ENCODE results near the gene JMJD7. TPM values are rescaled to one million over a fixed set of nuclear protein-coding genes. Genes with fewer than 3 reads are reported as not detected.

Gene JMJD7
- polyA plus RNA-seq, 2 of the 4 experiments (the other 2 are of a cell fraction): 3.4 to 3.8 TPM

DNA sequence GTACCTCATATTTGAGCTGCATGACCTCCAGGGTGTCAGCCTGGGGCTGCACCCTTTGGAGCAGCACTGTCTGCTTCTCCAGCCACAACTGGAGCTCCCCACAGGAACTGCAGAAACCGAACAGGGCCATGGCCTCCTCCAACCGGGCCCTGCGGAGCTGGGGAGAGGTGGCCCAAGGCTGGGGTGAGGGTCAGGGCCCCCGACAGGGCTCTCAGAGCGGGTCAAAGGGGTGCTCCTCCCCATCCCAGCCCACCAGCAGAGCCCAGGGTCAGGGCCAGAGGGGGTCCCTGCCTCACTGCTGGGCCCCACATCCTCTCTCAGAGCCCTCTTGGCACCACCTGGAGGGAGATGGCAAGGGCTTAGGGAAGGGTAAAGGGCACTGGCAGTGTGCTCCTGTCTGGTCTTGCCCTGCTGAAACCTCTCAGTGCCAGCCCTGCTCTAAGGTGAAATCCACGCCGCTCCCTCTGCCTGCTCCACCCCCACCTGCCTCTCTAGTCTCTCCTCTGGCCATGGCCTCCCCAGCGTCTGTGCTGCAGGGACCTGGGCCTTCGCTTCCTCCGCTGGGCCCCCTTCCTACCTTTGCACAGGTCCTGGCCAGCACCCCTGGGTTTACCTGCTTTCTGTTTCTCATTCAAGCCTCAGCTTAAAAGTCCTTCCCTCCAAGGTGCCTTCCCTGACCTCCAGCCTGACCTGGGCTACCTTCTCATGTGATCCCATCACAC lies 52.4 kb downstream of the JMJD7 start:
- H3K4me3 ChIP-seq: no peak overlapping the region
- ChIA-PET CTCF (interaction anchor here (1.0 to 1.4 kb wide), 2 partner anchors 28 to 69 kb away, joined by 3 to 4 read pairs; no protein-coding TSS in a partner anchor), POLR2A (no interaction called here)
- H3K27ac ChIP-seq: no peak overlapping the region
- DNase-seq (ENCODE audit: low read depth in 1 of 2, low spot score in 1 of 2) (no peak), ATAC-seq (no peak), FAIRE-seq (no peak)
- H3K9me3 ChIP-seq: no peaks in the 10 kb centered on the region
- WGBS (ENCODE audit: missing lambda C conversion rate): 93% methylated on average over 8 of the region's 10 CpGs
- H3K4me1 ChIP-seq: no peaks in the 10 kb centered on the region
- TF ChIP-seq HDAC2 (IDR thresholded peaks at IDR 0.05) (no peak), CBX8 (IDR thresholded peaks at IDR 0.05) (no peak), CEBPB (IDR thresholded peaks at IDR 0.05) (no peak), RNF2 (IDR thresholded peaks at IDR 0.05; ENCODE audit: borderline replicate concordance, low read depth) (no peak), GATA3 (IDR thresholded peaks at IDR 0.05; ENCODE audit: borderline replicate concordance) (no peak), ZNF302 (CRISPR knock-in tag; IDR thresholded peaks at IDR 0.05) (no peak), NR3C1 (IDR thresholded peaks at IDR 0.05) (no peak), BHLHE40 (IDR thresholded peaks at IDR 0.05; ENCODE audit: low read depth, low read length) (no peak)
- TF ChIP-seq, protein P1, sequence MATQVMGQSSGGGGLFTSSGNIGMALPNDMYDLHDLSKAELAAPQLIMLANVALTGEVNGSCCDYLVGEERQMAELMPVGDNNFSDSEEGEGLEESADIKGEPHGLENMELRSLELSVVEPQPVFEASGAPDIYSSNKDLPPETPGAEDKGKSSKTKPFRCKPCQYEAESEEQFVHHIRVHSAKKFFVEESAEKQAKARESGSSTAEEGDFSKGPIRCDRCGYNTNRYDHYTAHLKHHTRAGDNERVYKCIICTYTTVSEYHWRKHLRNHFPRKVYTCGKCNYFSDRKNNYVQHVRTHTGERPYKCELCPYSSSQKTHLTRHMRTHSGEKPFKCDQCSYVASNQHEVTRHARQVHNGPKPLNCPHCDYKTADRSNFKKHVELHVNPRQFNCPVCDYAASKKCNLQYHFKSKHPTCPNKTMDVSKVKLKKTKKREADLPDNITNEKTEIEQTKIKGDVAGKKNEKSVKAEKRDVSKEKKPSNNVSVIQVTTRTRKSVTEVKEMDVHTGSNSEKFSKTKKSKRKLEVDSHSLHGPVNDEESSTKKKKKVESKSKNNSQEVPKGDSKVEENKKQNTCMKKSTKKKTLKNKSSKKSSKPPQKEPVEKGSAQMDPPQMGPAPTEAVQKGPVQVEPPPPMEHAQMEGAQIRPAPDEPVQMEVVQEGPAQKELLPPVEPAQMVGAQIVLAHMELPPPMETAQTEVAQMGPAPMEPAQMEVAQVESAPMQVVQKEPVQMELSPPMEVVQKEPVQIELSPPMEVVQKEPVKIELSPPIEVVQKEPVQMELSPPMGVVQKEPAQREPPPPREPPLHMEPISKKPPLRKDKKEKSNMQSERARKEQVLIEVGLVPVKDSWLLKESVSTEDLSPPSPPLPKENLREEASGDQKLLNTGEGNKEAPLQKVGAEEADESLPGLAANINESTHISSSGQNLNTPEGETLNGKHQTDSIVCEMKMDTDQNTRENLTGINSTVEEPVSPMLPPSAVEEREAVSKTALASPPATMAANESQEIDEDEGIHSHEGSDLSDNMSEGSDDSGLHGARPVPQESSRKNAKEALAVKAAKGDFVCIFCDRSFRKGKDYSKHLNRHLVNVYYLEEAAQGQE (IDR thresholded peaks at IDR 0.05): no peak
- TF ChIP-seq, protein P2, sequence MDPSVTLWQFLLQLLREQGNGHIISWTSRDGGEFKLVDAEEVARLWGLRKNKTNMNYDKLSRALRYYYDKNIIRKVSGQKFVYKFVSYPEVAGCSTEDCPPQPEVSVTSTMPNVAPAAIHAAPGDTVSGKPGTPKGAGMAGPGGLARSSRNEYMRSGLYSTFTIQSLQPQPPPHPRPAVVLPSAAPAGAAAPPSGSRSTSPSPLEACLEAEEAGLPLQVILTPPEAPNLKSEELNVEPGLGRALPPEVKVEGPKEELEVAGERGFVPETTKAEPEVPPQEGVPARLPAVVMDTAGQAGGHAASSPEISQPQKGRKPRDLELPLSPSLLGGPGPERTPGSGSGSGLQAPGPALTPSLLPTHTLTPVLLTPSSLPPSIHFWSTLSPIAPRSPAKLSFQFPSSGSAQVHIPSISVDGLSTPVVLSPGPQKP (IDR thresholded peaks at IDR 0.05; ENCODE audit: low read depth, low read length): no peak
- TF ChIP-seq, protein P3, sequence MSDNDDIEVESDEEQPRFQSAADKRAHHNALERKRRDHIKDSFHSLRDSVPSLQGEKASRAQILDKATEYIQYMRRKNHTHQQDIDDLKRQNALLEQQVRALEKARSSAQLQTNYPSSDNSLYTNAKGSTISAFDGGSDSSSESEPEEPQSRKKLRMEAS (IDR thresholded peaks at IDR 0.05): no peak
- TF ChIP-seq, protein P4, sequence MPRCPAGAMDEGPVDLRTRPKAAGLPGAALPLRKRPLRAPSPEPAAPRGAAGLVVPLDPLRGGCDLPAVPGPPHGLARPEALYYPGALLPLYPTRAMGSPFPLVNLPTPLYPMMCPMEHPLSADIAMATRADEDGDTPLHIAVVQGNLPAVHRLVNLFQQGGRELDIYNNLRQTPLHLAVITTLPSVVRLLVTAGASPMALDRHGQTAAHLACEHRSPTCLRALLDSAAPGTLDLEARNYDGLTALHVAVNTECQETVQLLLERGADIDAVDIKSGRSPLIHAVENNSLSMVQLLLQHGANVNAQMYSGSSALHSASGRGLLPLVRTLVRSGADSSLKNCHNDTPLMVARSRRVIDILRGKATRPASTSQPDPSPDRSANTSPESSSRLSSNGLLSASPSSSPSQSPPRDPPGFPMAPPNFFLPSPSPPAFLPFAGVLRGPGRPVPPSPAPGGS (IDR thresholded peaks at IDR 0.05): no peak
- TF ChIP-seq, protein P5, sequence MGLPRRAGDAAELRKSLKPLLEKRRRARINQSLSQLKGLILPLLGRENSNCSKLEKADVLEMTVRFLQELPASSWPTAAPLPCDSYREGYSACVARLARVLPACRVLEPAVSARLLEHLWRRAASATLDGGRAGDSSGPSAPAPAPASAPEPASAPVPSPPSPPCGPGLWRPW (IDR thresholded peaks at IDR 0.05): no peak
- H3K4me2 ChIP-seq: no peak overlapping the region

DNA sequence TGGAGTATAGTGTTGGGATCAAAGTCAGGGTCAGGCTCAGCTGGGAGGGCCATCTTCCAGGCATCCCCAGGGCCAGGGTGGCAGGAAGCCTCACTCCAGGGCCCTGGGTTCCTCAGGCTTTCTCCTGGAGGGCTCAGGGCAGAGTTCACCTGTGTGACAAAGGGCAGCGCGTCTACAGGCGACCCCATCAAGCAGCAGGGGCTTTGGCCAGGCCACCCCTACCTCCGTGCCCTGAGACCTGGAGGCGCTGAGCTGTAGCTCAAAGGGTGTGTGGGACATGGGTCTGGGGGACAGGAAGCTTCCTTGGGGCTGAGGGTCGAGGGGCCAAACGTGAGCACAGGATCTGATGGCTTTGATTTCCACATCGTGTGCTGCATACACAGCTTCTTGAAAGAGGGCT lies 53.2 kb downstream of the JMJD7 start:
- ChIA-PET CTCF (interaction anchor here (1.4 kb wide), 1 partner anchor 70 kb away, joined by 4 read pairs; no protein-coding TSS in a partner anchor), POLR2A (no interaction called here)
- Histone ChIP-seq H3K9me3 (no peaks in the 10 kb centered on the region), H3K4me2 (no peak overlapping the region), H3K4me1 (no peaks in the 10 kb centered on the region), H3K27ac (no peak overlapping the region), H3K4me3 (no peak overlapping the region)
- WGBS (ENCODE audit: missing lambda C conversion rate): 68% methylated on average over 7 of the region's 8 CpGs
- ATAC-seq: no peak
- DNase-seq (ENCODE audit: low read depth in 1 of 2, low spot score in 1 of 2): no peak
- FAIRE-seq: no peak
- TF ChIP-seq HOXB13 (CRISPR knock-in tag; IDR thresholded peaks at IDR 0.05; ENCODE audit: low read depth) (no peak), RNF2 (IDR thresholded peaks at IDR 0.05; ENCODE audit: borderline replicate concordance, low read depth) (no peak), NFE2L2 (conservative IDR thresholded peaks at IDR 0.05; ENCODE audit: low read length) (no peak), KDM1A (IDR thresholded peaks at IDR 0.05; ENCODE audit: low read depth) (no peak), BHLHE40 (IDR thresholded peaks at IDR 0.05; ENCODE audit: low read depth, low read length) (no peak), CHD4 (IDR thresholded peaks at IDR 0.05; ENCODE audit: borderline replicate concordance) (no peak), TP53 (CRISPR knock-in tag; IDR thresholded peaks at IDR 0.05) (no peak)
